ENCODE data around the gene CDK11A.
A peak's percentile ranks its signal among the peaks of the same experiment; 100 is the strongest.
"Not testable (repeated sequence)": the region's sequence is repeated elsewhere in the genome, so short reads cannot be mapped to it uniquely, and the experiment has no call there.

DNA sequence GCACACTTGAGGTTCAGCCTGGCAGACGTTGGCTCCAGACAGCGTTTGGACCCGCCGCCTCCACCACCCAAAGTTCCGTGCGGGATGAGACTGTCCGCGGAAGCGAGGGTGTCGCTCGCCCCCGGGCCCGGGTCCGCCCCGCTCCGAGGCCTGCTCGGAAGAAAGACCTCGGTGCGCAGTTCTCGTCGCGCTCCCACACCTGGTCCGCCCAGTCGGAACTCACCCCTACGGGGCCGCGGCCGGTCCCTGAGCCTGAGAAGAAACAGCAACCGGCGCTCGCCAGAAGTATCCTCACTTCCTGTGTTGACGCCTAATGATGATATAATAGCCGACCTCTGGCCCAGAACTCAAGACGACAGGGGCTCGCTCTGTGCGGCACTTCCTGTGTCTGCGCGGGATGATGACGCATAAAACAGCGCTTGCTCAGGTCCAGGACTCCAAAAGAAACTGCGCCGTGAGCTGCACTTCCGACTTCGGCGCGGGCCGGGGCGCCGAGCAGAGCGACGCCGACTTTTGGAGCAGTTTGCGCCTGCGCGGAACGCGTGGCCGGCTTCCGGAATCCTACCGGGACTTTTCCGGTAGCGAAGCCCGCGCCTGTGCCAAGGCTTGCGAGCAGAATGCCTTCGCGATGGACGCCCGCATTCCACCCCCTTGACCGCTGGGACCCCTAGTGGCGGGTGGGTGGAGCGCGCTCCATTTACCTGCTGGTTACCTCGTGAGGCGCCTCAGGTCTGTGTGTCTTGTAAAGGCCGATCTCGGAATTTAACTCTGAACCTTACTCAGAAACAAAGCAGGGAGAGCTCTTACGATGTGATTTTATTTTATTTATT is at the start of gene CDK11A:
- TF ChIP-seq, protein P1, sequence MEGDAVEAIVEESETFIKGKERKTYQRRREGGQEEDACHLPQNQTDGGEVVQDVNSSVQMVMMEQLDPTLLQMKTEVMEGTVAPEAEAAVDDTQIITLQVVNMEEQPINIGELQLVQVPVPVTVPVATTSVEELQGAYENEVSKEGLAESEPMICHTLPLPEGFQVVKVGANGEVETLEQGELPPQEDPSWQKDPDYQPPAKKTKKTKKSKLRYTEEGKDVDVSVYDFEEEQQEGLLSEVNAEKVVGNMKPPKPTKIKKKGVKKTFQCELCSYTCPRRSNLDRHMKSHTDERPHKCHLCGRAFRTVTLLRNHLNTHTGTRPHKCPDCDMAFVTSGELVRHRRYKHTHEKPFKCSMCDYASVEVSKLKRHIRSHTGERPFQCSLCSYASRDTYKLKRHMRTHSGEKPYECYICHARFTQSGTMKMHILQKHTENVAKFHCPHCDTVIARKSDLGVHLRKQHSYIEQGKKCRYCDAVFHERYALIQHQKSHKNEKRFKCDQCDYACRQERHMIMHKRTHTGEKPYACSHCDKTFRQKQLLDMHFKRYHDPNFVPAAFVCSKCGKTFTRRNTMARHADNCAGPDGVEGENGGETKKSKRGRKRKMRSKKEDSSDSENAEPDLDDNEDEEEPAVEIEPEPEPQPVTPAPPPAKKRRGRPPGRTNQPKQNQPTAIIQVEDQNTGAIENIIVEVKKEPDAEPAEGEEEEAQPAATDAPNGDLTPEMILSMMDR (IDR thresholded peaks at IDR 0.05; ENCODE audit: borderline replicate concordance, extremely low read depth, low read length, poor library complexity, severe bottlenecking), result peak; percentile 21
- not testable (repeated sequence) for TF ChIP-seq EZH2 (IDR thresholded peaks at IDR 0.05; ENCODE audit: borderline replicate concordance, low read depth, low read length, severe bottlenecking)
